GM18520 (cell line): ENCODE measurements around the gene DOCK10.
"Not testable (repeated sequence)": the region's sequence is repeated elsewhere in the genome, so short reads cannot be mapped to it uniquely, and the experiment has no call there.

Source experiments
- ATAC-seq: cut with Tn5 transposase; IDR thresholded peaks from one replicate; pipeline ENCODE4 v1.9.1; 2021; ENCODE audit not compliant: unreplicated experiment

Gene DOCK10

DNA sequence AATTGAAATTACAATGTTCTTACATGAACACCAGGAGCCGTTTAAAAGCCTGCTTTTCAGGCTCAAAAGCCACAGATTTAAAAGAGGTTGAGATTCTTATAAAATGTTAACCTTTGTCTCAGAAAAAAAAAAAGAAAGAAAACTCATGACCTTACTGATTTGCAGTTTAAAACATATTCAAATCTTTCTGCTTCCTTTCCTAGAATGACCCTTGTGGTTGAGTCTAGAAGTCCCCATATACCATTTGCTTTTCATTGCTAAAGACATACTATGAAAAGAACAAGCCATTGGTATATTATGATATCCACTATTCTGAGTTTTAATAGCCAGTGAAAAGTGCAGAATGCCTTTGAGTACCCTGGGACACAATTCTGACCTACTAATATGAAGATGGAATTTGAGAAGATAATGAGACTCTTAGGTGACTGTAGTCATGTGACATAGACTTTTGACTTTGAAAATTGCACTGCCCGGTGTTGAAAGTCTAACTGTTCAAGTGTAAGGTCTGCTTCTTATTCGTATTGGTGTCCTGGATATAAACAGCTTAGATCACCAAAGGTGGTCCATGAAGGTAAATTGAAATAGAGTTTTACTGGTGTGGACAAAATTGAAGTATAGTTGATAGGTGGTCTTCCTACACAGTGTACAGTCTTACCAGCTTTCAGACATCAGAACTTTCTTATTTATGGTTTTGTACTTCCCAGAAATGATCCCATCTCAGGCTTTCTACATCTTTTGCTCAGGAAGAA, 117.0 kb downstream of the DOCK10 start:
- ATAC-seq = peak; percentile 35

DNA sequence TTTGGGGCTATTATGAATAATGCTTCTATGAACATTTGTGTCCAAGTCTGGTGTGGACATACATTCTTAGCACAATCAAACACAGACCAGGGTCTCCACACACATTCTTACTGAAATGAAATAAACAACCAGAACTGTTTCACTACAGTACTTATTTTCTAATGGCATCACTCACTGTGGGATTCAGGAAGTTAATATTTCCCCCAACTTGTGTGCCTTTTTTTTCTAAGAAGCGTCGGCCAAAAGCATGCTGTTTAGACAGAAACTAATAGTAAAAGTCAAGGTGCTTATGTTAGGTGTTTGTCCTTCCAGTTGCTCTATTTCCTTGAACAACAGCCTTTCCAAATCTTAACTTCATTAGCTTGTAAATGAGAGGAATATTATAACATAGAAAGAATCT, 117.6 kb downstream of the DOCK10 start:
- no peak for ATAC-seq

DNA sequence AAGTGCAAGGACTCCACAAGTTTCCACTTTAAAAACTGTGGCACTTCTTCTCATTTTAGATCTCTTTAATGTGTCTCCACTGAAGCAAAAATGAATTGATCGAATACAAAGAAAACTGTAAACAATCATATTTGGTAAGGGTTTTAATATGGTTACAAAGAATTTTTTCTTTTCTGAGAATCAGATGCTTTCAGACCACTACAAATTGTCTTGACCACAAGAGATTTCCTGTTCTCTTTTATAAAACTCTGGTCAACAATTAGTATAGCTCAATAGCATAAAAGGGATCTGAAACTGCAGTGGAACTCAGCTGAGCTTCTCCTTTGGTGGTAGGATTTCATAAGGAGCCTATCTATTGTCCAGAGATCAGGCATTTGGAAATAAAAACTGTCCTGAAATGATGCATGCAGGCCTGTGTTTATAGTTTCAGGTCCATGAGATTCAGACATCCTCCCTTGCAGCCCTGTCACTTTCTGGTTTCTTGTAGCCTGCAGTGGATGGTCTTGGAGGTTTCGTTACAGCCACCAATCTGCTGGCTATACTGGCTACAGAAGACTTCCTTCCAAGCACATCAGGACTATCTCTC, 120.0 kb downstream of the DOCK10 start:
- ATAC-seq = peak; percentile 40

DNA sequence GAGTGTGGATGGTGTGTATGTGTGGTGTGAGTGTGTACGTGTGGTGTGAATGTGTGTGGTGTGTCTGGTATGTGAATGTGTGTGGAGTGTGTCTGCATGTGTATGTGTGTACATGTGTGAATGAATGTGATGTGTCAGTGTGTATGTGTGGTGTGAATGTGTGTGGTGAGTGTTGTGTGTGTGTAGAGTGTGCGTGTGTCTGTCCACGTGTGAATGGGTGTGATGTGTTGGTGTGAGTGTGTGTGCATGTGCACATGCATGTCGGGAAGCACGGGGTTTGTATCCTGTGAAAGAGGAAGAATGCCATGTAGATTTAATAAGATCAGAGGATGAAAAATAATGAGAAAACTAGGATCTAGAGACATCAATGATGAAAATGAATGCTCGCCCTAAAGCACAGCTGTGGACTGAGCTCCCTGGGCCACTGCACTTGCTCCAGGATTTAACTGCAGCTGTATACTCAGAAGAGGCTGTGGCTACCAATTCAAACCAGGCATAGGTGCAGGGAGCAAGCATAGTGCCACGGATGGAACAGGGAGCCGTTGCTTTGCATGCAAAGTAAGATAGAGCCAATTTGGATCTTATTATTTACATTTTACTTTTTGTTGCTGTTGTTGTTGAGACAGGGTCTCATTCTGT, 122.7 kb downstream of the DOCK10 start:
- no peak for ATAC-seq

DNA sequence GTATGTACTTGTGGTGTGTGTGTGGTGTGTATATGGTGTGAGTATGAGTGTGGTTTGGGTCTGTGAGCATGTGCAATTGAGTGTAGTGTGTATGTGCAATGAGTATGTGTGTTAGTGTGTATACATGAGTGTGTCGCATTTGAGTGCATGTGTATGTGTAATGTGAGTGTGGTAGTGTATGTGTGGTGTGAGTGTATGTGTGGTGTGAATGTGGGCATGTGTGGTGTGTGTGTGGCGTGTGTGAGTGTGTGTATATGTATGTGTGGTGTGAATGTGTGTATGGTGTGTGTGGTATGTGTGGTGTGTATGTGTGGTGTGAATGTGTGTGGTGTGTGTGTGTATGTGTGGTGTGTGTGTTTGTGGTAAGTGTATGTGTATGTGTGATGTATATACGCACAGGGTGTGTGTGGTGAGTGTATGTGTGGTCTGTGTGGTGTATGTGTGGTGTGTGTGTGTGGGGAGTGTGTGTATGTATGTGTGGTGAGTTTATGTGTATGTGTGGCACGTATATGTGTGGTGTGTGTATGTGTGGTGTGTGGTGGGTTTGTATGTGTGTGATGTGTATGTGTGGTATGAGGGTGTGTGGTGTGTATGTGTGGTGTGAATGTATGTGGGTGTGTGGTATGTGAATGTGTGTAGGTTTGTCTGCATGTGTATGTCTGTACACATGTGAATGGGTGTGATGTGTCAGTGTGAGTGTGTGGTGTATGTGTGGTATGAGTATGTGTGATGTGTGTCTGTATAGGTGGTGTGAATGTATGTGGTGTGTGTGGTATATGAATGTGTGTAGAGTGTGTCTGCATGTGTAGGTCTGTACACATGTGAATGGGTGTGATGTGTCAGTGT, 123.4 kb downstream of the DOCK10 start:
- no peak for ATAC-seq

DNA sequence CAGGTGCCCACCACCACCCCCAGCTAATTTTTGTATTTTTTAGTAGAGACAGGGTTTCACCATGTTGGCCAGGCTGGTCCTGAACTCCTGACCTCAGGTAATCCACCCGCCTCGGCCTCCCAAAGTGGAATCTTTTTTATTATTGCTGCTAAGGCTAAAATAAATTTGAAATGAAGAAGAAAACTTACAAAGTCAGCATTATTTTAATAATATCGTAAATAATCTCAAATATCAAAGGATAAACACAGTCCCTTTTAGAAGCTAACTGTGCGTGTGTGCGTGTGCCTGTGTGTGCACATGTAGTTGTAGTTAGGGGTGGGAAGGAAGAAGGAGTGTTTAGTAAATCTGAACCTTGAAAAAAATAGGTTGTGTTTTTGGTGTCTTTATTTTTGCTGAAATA, 125.0 kb downstream of the DOCK10 start:
- ATAC-seq = not testable (repeated sequence)

DNA sequence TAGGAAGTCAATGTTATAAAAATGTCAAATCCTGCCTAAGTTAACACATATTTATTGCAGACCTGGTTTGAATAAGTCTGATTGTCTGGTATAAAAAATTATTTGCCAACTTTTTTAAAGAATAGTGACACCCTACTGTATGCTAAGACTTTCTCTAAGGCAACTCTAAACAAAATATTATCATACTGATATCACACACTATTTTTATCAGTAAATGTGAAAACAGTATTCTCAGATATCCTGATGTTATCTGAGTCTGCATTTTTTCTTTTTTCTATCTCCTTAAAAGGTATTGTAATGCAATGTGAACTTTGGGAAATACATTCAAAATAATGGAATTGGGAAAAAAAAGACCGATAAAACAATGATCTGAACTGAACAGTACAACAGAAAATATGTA, 127.1 kb downstream of the DOCK10 start:
- no peak for ATAC-seq

DNA sequence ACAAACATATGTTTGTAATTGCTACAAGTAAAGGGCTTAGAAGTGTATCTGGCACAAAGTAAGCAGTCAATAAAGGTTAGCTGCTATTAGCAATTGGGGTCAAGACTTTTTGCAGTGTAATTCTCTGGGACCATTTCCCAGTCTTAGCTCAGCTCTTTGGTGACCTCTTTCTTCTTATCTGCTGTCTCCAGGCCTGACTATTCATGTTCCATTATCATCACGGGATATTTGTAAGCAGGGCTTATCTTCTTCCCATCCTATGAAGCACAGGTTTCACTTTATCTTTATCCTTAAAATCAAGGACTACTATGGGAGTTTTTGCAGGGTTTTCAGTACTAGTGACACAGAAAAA, 131.7 kb downstream of the DOCK10 start:
- no peak for ATAC-seq

DNA sequence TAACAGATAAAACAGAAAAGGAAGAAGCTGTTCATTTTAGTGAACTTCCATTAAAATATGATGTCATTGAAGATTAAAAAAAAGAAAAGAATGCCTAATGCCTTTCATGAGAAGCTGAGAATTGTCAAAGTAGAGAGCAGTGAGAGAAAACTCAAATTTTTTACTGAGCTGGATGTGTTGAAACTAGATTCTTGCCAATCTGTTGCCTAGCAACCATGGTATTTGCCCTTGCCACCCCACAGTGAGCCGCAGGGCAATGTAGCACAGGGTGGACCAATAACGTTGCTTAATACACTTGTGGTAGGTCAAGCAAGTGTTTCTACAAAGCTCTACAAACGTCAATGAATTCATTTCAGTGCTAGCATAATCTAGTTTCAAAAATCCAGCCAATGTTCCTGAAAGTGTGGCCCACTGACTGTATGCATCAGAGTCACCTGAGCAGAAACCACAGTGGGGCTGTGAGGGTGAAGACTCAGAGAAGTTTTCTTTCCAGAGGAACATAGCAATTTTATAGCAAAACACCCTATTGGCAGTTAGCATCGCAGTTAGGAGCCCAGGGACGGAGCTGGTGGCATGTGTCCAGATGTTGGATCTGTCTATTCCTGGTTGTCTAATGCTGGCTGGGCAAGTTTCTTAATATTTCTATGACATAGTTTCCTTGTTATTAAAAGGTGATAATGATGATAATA, 132.2 kb downstream of the DOCK10 start:
- ATAC-seq = peak; percentile 57

DNA sequence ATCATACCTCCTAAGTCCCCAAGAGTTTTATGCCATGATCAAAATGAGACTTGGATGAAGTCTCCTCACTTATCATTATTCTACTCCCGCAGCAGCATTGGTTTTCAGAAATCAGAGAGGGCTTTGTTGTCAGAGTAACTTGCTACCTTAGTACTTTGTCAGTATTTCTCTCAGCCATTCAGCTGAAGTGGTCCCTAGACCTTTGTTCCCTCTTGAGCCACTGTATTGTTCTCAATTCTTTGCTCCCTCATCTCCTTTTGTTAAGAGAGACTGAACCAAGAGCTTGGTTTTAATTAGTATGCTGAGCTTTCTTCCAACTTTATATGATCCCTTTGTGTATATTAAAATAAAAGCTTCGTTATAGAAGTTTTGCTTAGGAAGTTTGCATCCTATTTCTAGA, 133.4 kb downstream of the DOCK10 start:
- no peak for ATAC-seq

DNA sequence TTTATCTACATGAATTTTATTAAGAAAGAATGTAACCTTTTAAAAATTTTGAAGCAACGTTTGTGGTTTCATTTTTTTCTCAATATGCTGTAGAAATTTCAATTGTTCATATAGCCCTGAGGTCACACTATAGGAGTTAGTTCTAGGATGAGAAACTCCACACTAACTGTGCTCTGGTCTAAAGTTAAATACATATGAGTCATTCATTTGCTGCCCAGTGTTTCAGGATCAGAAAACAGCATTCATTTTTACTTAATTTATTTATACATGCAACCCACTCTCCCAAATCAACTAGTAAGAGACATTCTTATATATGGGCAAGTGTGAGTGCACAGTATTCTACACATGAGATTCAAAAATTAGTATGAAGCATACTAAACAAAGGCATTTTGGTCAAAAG, 137.9 kb downstream of the DOCK10 start:
- no peak for ATAC-seq

DNA sequence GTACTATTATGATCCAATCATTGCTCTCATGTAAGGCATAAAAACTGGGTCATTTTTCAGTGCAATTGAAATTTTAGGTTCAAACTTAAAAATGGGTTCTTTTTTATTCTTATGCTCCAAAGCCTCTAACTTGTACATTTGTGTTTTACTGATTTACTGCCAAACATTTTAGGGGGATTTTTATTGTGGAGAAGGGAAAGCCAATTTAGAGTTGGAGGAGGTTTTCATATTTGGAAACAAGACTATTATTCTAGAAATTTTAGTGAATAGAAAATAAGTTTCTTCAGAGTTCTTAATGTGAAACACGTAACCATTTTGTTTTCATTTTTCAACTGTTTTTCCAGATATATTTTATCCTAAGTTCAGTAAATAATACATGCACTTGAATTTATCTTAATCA, 138.6 kb downstream of the DOCK10 start:
- no peak for ATAC-seq

DNA sequence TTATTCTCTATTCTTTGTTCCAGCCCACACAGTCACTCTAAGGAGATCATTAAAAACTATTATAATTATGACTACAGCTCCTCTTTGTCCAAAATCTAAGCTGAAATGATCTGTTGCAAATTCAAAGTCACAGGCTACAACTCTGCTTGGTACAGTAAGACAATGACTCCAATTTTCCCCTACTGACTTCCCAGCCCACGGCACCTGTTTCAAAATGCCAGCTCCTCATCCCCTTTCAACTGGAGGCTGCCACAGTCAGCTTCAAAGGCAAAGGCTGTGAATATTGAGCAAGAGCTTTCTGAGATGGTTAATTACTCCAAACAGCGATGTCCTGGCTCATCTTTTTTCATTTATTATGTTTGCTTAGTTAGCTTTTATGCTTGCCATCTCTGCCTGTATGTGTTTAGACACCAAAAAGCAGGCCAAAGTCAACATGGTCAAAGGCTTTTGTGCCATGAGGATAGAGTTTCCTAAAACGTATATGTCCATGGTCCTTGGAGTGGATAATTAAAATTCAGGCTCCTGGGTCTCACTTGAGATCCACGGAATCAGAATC, 141.1 kb downstream of the DOCK10 start:
- ATAC-seq = no peak

DNA sequence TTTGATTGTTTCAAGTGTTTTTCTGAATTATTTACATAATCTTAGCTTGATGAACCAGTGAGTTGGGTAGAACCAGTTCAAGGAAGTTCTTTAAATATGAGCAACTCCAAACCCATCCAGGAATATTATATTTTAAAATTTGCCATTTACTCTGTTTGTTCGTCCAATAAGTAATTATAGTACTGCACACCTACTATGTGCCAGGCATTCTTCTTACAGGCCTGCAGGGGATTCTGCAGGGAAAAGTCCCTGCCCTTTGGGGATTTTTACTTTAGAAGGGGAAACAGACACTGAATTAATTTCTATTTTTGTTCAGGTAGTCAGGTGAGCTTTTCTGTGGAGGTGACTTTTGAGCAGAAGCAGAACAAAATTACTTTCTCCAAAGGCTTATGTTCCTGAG, 146.9 kb downstream of the DOCK10 start:
- no peak for ATAC-seq

DNA sequence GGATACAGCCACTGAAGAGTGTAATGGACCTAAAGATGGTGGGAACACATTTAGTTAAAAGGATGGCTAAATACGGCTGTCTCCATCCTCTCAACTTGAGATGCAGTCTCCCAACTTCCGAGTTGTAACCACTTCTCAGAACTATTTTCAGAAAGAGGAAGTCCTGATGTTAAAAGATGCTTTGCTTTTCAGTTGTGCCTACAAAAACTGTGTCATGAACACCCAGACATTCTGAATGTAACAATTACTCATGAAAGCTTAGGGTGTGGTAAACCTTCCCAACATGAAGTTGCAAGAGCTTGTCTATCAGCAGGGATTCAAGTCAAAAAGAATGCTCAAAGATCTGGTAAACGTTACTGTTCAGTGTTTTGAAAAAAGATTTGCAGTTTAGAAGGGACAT, 147.9 kb downstream of the DOCK10 start:
- ATAC-seq = peak; percentile 92

DNA sequence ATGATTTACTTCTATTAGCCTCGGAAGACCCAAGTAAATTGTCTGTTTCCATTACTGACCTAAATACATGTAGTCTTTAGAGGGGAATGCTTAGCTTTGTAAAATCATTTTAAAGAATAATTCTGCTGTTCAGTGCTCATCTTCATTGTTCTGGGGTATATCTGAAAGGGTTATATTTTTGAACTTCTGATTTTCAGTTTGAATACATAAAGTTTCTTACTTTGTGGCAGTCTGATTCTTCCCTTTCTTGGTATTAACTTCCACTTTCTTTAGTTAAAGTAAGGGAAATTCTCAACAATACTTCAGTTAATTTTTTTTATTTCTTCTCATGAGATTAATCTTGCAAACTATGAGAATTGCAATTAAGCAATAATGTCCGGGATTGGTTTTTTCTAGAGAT, 148.4 kb downstream of the DOCK10 start:
- no peak for ATAC-seq

DNA sequence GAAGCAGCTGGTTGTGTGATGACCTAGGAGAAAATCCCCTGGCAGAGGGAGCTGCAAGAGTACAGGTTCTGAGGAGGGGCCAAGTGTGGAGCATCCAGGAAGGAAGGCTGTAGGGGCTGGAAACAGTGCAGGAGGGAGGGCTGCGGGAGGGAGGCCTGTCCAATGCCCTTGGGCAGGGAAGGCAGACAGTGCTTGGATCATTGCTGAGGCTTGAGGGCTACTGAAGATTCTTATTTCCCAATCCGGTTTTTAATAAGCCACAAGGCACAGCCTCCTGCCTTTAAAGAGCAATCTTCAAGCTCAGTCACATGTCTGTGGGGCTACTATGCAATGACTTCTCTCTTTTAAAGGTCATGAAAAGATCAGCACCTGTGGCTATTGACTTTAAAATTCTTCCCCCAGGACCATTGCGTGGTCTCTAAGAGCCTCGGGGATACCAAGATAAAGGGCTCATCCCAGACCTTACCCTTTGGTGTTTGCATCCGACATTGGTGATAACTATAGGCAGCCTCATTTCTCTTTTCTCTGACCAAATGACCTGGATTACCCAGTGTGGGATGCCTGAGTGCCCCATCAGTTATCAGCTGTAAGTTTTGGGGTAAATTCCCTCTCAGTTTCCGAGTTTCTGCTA, 149.6 kb downstream of the DOCK10 start:
- no peak for ATAC-seq

DNA sequence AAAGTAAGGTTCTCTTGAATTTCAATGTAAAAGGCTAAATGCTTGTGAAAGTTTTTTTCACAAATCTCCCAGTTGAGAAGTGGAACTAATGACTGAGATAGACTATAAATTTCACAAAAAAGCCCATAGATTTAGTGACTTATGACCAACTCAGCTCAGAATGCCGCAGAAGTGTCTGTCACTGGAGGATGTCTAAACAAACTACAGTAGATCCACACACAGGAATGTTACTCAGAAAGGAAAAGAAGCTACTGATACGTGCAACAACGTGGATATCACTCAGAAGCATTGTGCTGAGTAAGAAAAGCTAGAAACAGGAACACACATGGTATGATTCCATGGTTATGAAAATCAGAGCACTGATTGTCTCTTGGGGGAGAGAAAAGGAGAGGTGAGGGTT, 151.9 kb downstream of the DOCK10 start:
- no peak for ATAC-seq

DNA sequence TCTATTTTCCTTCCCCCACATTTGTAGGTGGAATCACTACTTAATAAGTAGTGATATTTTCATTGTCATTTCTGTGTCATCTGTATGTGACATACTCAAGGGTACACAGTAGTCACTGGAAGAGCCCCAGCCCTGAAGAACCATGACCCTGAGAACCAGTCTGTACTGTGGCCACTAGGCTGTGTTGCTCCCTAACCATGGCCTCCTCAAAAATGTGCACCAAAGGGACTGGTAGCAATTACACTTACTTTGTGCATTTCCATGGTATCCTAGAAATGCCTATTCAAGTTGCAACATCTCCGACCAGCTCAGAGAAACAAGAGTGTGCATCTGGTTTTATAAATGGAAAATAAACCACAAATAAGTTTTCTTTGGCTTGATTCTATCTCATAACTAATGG, 155.1 kb downstream of the DOCK10 start:
- ATAC-seq = no peak

DNA sequence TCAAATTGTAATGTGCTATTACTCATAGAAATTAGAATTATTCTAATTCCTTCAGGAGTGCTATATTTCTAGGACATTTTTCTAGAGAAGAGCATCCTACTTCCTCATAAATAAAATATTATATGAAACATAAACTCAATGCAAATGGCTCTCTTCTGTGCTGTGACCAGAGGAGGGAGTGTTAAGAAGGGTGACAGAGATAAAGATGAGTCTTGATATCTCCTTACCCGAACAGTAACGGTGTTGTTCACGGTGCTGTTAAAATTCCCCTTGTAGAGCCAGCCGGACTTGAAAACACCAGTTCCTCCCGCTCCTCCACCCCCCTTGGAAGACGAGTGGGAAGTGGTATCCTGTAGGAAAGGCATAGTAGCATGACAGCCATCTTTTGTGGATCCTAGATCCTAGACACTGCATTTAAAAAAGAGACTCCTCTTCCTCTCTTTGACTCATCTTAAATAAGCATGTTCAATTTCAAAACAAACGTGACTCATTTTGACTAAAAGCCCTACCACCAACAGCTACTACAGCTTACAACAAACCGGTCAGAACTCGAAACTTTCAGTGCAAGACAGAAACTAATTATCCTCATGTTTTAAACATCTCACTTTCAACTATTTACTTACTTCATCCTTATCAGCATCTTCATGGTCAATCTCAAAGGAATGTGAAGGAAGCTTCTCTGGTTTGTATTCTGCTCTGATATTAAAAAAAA, 156.3 kb downstream of the DOCK10 start:
- ATAC-seq = peak; percentile 91
